HG03457 (cell line): ENCODE results near the gene HAGH.
A peak's percentile ranks its signal among the peaks of the same experiment; 100 is the strongest.
"Not testable (repeated sequence)": the region's sequence is repeated elsewhere in the genome, so short reads cannot be mapped to it uniquely, and the experiment has no call there.

Experiments used
- ATAC-seq: cut with Tn5 transposase; IDR thresholded peaks from one replicate; pipeline ENCODE4 v1.9.1; 2021; ENCODE audit warnings: moderate number of reproducible peaks; ENCODE audit not compliant: unreplicated experiment

HAGH gene

DNA sequence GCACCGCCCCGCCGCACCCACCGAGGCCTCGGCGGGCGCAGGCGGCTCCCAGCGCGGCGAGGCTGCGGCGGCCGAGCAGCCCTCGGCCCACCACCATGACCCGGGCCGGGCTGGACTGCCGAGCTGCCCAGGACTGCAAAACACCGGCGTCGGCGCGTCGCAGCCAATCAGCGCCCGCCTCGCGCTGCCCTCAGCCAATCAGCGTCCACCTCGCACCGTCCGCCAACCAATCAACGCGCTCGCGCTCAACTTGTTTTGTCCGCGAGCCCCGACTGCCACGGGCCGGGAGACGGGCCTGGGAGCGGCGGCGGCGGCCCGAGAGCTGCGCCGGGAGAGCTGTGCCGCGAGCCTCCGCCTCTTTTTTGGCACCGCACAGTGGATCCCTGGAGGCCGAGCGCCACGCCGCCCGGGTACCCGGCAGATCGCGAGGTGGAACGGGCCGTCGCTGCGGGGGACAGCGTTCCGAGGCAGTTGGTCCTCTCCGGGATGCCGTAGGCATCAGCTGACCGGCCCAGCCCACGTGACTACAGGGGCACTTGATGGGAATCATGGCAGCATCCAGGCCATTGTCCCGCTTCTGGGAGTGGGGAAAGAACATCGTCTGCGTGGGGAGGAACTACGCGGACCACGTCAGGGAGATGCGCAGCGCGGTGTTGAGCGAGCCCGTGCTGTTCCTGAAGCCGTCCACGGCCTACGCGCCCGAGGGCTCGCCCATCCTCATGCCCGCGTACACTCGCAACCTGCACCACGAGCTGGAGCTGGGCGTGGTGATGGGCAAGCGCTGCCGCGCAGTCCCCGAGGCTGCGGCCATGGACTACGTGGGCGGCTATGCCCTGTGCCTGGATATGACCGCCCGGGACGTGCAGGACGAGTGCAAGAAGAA is at the start of gene HAGH, which contains the start of gene FAHD1:
Gene HAGH (minus strand): TSS at position 135 of the 883 bp plus-strand sequence. CDS start 38 bp downstream, at position 97.
Gene FAHD1 (plus strand): TSS at position 516 of the 883 bp plus-strand sequence. CDS start 33 bp downstream, at position 549.
- ATAC-seq = peak; percentile 59

DNA sequence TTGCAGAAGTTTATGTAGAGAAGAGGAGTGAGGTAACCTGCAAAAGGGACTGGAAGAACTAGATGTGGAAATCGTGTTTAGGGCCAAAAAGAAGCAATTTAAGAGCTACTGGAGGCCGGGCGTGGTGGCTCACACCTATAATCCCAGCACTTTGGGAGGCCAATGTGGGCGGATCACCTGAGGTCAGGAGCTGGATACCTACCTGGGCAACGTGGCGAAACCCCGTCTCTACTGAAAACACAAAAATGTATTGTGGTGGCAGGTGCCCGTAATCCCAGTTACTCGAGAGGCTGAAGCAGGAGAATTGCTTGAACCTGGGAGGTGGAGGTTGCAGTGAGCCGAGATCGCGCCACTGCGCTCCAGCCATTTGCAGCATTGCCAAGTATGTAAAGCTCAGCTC is 49.4 kb upstream of the HAGH start:
- not testable (repeated sequence) for ATAC-seq

DNA sequence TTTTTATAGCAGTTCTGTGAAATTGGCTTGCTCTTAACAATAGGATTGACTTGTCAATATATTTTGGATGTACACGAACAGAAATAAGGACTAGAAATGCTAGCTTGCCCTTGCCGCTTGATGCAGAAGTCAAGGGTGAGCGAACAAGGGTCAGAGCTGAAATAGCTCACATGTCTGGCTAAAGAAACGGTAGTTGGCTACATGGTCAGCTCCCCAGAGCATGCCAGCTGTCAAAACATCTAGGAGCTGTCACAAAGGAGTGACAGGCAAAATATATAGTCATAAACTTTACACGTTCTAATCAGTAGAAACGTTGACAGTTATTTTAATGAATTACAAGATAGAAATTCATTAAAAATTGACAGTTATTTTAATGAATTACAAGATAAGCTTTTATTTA is 48.2 kb upstream of the HAGH start:
- no peak for ATAC-seq

DNA sequence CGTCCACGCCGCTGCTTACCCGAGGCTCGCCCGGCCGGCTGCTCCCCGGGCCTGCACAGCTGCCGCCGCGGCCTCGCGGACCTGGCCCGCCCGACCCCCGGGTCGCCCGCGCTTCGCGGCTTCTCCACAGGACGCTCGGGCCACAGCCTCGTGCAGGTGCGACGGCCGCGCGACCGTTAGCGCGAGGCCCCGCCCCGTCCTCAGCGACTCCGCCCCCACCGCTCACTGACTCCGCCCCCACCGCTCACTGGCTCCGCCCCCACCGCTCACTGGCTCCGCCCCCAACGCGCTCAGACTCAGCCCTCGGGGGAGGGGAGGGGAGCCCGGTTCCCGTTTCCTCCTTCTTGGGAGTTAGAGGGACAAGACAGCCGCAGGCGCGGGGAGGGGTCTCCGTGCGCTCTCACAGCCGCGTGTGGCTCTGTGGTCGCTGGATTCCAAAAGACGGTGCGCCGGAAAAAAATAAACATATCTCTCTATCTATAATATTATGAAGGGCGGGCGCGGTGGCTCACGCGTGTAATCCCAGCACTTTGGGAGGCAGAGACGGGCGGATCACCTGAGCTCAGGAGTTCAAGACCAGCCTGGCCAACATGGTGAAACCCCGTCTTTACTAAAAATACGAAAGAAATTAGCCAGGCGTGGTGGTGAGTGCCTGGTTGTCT is 45.5 kb upstream of the HAGH start, which contains the start of gene MEIOB:
Gene MEIOB (minus strand): TSS at position 191 of the 662 bp plus-strand sequence. CDS start 3,989 bp downstream, outside the sequence.
- no peak for ATAC-seq

DNA sequence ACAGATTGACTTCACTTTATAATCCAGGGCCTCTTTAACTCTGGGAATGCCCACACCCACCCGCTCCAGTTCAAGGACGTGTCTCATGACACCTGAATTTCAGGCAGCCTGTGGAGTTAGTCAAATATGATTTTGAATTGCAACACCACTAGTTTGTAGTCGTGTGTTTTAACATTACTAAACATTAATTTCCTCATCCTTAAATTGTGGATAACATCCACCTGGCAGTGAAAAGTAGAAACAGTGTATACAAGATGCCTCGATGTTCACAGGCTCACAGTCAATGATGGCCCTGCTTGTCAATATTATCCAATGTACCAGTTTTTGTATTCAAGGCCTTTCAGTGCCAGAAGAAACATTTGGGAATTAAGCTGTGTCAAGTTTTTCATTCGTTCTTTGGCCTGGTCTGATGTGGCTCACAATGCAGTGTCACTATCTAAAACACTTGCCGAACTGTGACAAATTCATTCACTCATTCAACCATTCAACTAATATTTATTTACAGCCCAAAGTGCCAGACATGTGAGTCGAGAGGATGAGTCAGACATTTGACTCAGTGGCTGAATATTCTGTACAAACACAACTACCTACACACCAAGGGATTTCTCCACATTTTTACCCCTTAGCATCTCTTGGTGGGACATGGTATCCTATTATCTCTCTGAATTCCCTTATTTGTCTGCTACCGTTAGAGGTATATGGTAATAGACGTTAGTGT is 43.9 kb upstream of the HAGH start:
- ATAC-seq = no peak

DNA sequence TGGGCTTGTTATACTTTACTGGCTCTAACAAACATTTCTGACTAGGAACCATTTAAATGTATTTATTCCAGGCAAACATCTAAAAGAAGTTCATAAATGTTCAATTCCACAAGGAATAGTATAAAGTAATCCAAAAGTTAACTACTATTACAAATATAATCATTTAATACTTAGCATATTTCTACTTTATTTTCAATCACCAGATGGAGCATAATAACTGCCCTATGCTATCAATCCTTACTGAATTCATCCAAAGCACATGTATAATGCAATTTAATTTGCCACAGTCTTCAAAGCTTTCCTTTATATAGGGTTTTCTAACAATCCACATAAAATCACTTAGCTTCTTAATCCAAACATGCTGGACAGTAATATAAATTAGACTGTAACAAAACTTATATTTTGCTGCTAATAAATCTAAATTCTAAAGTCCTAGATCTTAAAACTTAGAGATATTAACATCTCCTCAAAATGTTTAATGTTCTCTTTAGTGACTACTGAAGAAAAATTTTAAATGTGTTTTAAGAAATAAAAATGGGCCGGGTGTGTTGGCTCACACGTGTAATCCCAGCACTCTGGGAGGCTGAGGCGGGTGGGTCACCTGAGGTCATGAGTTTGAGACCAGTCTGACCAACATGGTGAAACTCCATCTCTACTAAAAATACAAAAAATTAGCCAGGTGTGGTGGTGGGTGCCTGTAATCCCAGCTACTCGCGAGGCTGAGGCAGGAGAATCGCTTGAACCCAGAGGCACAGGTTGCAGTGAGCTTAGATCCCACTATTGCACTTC is 39.5 kb upstream of the HAGH start:
- no peak for ATAC-seq

DNA sequence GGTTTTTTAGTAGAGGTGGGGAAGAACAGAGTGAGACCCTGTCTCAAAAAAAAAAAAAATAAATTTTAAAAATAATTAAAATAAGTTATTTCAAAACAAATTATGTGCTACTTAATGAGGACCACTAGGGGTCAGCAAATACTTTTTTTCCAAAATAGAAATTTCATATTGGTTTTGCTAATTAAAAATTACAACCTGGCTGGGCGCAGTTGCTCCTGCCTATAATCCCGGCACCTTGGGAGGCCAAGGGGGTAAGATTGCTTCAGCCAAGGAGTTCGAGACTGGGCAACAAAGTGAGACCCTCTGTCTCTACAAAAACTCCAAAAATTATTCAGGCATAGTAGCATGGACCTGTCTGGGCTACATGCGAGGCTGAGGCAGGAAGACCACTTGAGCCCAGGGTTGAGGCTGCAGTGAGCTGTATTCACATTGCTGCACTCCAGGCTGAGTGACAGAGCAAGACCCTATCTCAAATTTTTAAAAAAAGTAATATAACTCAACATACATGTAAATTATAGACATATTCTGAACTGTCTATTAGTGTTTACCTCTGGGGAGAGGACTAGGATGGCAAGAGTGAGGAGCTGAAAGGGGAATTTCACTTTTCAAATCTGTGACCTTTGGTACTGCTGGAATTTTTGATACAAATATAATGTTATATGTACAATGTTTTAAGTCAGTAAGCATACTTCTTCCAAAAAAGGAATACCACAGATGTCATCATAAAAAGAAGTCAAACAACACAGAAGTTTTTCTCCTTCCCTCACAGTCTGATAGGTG is 37.2 kb upstream of the HAGH start:
- ATAC-seq = no peak

DNA sequence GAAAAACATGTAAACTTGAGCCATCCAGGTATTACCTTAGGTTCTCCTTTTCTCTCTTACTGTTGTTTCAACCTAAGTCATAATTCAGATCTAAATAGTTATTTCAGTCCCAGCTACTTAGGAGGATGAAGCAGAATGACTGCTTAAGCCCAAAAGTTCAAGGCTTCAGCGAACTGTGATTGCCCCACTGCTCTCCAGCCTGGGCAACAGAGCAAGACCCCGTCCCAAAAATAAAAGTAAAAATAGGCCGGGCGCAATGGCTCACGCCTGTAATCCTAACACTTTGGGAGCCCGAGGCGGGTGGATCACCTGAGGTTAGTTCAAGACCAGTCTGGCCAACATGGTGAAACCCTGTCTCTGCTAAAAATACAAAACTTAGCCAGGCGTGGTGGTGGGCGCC is 35.8 kb upstream of the HAGH start:
- no peak for ATAC-seq

DNA sequence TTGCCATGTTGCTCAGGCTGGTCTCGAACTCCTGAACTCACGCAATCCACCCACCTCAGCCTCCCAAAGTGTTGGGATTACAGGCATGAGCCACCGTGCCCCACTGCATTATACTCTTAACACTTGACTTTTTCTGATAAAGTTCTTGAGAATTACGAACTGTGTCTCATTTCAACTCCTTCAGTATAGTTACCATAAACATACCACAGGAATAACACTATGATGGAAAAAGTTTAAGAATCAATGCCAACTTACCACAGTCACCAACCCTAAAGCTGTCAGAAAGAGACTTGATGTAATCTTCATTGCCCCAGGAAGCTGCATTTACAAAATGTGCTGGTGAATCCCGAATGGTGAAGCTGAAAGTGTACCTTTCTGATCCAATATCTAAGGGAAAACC is 35.1 kb upstream of the HAGH start:
- ATAC-seq = no peak

DNA sequence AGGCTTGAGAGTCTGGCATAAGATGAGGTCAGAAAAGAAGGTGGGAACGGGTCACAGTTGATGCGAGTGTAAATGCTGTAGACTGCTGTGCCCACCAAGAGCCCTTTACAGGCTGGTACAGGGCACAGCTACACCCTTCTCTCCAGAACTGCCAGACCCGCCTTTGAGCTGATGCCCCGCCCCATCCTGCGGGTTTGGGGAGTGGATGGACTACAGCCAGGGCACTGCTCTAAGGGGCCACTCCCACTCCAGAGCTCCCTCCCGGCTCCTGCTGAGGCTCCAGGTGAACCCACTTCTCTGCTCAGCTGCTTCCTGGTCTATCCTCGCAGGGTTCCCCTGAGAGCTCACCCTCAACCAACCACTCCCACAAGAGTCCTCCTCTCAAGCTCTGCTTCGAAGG is 33.0 kb upstream of the HAGH start:
- ATAC-seq = no peak

DNA sequence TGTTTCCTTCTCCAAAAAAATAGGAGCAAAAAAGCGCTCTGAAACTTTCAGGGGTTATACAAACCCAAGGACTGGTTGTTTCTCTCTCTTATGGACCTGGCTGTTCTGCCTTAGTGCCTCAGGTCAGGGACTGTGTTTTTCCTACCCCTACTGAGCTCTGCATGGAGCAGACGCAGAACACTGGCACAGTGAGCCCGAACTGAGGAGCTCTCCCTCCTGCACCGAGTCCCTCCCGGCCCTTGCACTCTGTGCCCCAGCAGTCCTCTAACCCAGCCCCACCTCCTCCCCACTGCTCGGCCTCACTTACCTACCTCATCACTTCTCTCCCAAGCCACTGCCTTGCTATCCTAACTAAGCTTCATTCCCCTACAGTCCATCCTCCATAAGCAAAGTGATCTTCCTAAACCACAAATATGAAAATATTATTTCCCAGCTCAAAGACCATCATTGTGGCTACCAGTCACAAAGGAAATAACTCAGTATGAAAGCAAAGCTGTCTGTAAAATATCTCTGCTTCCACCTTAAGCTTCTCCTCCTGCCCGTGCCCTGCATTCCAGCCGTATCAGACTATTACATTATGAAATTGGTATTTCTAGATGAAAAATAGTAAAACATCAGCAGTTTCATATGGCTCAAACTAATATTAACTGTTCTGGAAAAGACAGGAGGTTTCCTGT is 31.7 kb upstream of the HAGH start:
- no peak for ATAC-seq

DNA sequence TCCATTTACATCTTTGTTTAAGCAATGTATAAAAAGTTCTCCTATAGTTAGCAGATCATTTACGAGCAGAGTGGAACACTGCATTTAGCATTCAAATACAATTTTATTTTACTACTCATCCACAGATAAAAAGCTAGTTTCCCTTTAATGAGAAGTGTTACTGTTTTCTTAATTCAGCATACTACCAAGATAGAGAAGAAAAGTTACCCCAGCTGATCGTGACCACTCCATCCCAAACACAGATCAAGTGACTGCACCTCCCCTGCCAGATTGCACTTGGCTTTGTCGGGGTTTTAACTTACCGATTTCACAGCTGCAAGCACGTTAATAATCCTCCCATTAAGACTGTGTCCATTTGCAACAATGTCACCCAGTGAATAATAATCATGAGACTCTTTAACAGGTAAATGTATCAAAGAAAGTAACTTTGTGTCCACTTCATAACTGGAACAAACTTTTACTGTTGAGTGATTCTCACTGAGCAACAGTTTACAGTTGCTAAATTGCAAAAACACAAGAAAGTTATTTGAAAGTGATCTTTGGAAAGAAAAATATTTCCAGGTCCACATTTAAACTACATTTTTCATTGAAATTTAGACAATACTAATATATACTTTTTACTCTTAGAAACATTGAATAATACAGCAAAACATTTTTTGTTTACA is 30.9 kb upstream of the HAGH start:
- no peak for ATAC-seq

DNA sequence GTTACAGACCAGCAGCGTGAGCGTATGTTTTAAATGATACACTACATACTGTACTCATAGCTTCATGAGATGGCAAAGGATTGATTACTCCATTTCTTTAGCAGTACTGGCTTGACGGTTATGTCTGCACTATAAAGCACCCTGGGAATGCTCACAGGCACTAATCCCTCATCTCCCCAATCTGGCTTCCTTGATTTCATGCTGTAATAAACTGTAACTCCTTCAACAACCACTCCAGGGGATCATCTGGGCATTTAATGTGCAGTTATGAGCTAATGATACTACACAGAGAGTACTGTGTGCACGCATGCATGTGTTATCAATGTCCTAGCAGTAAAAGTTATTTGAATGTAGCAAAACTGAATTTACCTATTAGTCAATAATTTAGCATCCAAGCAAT is 25.2 kb upstream of the HAGH start:
- no peak for ATAC-seq

DNA sequence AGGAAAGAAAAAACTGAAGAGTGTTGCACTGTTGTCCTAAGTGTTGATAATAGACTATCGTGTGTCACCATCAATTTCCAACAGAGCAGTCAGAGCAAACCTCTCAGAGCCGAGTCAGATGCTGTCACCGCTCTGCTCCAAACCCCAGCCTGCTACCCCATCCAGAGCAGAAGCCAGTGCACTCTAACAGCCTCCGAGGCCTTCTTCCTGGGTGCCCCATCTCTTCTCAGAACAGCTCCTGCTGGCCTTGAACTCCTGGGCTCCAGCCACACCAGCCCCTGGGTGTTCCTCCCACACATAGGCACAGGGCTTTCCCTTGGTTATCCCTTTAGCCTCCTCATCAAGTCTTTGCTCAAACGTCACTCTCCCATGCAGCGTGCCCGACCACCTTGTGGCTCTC is 24.4 kb upstream of the HAGH start:
- ATAC-seq = no peak

DNA sequence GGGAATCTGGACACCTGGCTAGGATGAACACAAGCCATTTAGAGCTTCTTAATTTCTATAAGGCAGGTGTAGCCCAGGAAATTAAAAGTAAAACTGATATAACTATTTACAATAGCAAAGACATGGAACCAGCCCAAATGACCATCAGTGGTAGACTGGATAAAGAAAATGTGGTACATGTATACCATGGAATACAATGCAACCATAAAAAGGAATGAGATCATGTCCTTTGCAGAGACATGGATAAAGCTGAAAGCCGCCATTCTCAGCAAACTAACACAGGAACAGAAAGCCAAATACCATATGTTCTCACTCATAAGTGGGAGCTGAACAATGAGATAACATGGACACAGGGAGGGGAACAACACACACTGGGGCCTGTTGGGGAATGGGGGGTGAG is 19.8 kb upstream of the HAGH start:
- ATAC-seq = no peak

DNA sequence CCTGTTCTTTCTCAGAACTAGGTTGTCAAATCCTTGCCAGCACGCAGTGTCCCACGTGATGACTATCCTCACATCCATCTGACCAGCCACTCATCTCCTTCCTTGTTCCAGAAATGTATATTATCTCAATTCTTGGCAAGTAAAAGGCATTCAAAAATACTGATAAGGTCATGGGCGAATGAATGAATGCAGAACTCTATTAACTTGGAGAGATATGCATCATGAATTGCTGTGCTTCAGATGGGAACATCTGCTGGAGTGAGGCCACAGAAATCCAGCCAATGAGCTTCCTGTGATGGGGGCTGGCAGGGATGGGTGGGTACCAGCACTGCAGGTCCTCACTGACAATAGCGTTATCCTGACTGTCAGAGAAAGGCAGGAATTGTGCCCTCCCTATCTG is 19.4 kb upstream of the HAGH start:
- no peak for ATAC-seq

DNA sequence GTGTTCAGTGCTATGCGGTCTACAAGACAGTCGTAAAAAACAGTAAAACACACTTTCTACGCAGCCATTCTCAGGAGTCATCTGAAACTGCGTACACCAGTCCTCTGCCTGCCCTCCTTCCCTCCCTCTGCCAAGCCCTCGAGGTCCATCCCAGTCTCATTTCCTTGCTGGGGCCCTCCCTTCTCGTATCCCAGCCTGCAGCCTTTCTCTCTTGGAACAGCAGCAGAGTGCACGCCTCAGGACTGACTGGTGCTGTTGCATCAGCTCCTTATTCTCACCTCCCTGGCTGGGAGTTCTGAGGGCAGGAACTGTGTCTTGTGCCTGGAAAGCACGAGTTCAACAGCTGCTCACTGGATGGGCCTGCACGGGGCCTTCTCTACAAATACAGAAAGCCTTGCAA is 12.9 kb upstream of the HAGH start:
- ATAC-seq = no peak

DNA sequence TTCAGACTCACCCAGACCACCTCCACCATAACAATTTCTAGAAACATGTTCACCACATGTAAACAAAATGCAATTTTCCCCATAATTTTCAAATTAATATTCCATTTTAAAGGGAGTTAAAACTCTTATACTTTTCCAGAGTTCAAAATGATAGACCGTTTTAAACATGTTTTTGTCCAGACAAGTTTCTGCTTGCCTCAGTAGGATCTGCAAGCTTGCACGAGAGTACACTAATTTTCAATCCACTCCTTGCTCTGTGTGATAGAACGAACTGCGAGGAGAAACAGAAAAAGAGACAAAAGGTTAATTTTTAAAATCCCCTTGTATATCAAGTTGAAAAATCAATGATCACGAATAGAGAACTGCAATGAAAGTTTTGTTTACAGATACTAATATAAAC is 7.5 kb upstream of the HAGH start:
- no peak for ATAC-seq
